HCEC 1CT (cell line): Measurements from ENCODE around the gene CCDC152.
"Not testable (repeated sequence)": the region's sequence is repeated elsewhere in the genome, so short reads cannot be mapped to it uniquely, and the experiment has no call there.

Source experiments
- DNase-seq: peaks from one replicate; pipeline ENCODE4 v3.0.0-alpha.2; 2017

CCDC152 gene

DNA sequence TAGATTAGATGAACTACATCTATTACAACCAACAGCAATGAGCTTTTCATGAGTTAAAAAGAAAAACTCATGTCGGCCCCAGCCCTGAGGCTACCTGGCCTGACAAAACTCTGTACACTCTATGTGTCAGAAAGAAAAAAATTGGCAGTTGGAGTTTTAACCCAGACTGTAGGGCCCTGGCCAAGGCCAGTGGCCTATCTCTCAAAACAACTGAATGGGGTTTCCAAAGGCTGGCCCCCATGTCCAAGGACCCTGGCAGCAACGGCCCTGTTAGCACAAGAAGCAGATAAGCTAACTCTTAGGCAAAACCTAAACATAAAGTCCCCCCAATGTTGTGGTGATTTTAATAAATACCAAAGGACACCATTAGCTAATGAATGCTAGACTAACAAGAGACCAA, 59.9 kb downstream of the CCDC152 start:
- not testable (repeated sequence) for DNase-seq

DNA sequence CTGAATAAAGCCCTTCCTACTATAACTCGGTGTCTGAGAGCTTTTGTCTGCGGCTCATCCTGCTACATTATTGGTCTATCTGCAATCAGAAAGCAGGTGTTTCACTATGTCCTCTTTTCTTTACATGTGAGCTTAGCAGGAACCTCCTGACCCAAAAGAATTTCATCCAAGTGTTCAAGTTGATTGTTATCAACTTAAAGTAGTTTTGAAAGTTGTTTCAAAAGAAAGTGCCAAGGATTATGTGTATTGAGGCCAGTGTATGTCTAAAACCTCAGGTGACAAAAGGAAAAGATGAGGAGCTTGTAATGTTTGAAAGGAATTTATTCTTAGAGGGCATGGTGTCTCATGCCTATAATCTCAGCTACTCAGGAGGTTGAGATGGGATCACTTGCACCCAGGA, 63.1 kb downstream of the CCDC152 start:
- no peak for DNase-seq

DNA sequence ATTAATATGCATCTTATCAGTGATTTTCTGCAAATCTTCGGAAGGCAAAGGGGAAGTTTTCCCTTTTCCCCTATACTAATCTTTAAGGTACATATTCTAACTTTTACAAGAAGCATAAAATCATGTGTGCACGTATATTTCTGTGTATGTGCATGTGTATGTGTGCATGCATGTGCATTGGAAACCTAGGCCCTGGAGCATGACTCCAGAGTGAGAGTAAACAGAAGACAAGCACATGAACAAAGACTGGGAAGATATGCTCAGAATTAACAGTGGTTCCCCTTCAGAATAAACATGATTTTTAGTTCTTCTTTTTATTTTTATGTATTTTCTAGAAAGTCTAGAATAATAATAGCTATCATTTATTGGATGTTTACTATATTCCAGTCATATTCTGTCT, 65.9 kb downstream of the CCDC152 start:
- no peak for DNase-seq

DNA sequence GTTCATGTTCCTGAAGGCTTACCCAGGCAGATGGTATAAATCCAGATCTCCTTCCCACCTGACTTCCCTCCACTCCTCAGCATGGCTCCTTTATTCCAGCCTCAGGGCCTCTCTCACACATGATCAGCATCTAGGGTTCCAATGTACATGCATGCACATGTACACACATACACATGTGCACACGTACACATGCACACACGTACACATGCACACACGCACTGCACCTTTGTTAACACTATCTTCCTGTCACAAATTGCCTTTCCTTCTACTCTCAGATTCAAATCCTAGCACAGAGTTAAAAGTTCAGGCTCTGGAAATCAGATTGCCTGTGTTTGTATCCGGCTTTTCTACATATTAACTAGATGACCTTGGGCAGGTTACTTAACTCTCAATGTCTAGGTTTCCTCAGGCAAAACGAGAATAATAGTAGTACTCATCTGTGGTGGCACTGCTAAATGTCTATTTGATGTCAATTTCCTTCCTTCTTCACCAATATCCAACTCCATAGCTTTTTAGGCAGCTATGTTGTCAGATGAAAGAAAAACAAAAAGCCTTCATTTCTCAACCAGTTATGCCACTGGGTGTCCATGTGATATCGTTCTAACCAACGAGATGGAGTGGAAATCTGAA, 67.8 kb downstream of the CCDC152 start:
- DNase-seq: no peak

GRCh38 chr5:42825422-42826148, 69.0 kb downstream of the CCDC152 start:
- no peak for DNase-seq

DNA sequence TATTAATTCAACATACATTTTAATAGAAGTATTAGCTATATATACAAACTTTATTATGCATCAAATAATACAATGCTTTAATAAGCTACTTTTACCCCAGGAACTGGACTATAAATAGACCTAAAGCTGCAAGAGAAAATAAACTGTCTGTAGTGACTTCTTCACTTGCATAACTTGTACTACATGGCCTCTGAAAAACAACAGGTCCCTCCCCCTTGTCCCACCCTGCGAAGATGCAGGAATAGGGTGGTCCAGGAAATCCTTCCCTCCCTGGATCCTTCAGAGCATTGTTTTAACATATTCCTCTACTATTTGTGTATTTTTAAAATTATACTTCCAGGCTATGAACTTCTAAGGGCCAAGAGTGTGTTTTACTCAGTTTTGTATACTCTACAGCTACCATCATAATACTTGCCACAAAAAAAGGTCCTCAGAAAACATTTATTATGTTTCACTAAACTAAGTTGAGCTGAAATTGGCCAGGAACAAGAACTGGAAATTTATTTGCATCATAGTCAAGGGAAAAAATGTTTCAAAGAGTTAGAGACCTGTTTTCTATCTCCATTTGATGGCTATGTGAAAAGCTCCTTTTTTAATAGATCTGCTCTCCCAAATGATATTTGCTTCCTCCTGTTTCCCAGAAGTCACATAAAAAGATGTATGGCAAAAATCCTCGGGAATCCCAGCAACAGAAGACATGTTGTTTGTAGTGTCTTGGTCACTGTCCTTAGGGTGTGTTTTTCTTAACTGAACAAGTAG, 70.3 kb downstream of the CCDC152 start:
- no peak for DNase-seq

- no peak for DNase-seq
Measured at GRCh38 chr5:42828671-42829070, 72.1 kb downstream of the CCDC152 start.

DNA sequence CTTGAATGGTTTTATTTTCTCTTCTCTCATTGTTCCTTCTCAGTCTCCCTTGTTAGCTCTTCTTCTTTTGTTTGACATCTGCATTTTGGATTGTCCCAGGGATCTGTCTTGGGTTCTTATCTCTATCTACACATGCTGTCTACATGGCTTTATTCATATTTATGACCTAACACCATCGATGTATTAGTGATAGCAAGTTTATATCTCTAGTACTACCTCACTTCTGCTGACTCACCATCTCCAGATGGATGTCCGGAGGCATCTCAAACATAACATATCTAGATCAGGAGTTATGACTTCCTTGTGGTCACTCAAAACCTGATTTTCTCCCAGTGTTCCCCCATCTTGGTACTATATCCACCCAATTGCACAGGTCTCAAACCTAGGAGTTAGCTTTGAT, 74.3 kb downstream of the CCDC152 start:
- DNase-seq: no peak

DNA sequence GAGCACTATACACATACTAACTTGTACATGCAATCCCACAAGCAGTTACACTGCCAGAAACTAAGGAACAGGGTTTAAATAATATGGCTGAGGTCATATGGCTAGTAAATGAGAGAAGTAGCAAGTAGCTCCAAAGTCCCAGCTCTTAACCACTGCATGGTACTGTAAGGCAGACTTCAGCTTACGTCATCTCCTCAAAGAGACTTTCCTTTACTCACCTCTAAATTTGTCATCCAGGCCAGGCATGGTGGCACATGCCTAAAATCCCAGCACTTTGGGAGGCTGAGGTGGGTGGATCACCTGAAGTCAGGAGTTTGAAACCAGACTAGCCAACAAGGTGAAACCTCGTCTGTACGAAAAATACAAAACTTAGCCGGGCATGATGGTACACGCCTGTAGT, 75.4 kb downstream of the CCDC152 start:
- no peak for DNase-seq

DNA sequence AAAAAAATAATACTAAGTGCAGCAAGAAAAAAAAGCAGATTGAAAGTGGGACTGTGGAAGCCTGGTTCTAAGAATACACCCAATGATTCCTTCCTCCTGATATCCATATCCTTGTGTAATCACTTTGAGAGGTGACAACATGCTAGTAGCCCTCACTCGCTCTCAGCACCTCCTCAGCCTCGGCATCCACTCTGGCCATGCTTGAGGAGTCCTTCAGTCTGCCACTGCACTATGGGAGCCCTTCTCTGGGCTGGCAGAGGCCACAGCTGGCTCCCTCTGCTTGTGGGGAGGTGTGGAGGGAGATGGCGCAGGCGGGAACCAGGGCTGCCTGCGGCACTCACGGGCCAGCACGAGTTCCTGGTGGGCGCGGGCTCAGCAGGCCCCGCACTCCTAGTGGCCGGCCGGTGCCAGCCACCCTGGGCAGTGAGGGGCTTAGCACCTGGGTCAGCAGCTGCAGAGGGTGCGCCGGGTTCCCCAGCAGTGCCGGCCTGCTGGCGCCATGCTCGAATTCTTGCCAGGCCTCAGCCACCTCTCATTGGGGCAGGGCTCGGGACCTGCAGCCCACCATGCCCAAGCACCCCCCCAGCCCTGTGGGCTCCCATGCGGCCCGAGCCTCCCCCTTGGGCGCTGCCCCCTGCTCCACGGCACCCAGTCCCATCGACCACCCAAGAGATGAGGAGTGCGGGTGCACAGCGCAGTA, 79.6 kb downstream of the CCDC152 start:
- no peak for DNase-seq

DNA sequence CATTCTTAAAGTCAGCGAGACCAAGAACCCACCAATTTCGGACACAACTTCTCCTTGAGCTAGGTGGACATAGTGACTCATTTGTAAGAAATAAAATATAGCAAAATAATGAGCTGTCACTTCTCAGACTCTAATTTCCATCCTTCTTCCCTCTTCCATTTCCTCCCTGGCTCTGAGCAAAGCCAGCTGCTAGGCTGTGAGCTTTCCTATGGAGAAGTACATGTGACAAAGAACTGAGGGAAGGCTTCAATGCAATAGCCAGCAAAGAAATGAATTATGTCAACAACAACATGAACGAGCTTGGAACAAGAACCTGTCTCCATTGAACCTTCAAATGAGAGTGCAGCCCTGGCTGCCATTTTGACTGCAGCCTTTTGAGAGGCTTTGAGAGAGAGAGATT, 81.0 kb downstream of the CCDC152 start:
- no peak for DNase-seq

DNA sequence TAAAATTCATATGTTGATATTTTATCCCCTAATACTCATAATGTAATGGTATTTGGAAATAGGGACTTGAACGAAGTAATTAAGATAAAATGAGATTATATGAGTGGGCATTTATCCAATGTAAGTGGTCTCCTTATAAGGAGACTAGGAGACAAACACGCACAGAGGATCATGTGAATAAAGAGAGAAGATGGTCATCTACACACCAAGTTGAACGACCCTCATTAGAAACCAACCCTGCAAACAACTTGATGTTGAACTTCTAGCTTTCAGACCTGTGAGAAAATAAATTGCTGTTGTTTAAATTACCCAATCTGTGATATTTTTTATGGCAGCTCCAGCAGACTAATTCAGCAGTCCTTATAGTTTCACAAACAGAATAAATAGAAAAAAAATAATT, 82.6 kb downstream of the CCDC152 start:
- no peak for DNase-seq

DNA sequence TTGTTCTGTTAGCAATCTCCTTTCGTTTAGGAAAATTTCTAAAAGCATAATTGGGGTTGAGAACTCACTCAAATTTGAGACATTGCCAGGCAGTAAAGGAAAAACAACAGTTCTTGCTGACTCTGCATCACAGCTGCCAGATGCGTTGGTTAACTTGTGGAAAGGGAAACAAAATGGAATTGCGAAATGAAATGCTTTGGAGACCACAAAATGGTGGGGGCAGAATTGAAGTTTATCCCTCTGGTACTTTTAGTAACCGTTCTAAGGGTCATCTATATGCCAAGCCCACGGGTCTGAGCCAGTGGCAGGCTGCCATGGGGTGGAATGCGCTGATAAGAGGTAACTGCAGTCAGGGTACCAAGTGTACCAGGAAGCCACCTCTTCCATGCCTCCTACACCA, 83.7 kb downstream of the CCDC152 start:
- peak; percentile 58 for DNase-seq

DNA sequence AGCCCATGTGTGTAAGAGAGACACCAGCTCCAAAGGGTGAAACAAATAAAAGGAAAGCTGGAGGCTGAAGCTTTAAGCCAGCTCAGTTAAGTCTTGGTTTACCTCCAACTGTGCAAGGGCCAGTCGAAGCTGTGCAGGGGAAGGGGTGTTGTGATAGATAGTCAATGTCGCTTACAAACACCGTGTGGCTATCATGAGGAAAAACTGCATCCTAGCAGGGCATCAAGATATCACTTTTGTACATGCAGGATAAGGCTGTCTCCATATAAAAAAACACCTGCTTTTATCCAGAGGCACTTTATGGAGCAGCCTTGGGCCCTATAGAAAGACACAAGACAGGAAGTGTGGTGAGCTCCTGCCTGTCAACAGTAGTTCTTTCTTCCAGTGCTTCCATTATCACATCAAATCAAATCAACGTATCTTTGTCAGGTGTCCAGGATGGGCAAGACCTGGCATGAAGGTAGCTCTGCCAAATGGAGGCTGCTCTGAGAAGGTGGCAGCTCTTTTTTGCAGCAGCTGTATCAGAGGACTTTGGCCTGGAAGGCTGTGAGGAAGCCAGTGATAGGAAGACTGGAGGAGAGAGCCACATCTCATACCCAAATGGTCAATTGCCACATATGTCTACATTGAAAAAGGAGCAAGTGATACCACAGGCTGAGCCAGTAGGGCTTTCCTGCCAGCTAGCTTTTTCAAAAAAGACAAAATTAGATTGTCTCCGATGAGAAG, 84.4 kb downstream of the CCDC152 start:
- DNase-seq: no peak

- no peak for DNase-seq
Measured at GRCh38 chr5:42842921-42843641, 86.5 kb downstream of the CCDC152 start.

GRCh38 chr5:42843675-42844292, 87.2 kb downstream of the CCDC152 start:
- DNase-seq: no peak

DNA sequence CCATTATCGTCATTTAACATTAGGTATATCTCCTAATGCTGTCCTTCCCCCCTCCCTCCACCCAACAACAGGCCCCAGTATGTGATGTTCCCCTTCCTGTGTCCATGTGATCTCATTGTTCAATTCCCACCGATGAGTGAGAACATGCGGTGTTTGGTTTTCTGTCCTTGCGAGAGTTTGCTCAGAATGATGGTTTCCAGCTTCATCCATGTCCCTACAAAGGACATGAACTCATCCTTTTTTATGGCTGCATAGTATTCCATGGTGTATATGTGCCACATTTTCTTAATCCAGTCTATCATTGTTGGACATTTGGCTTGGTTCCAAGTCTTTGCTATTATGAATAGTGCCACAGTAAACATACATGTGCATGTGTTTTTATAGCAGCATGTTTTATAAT, 87.8 kb downstream of the CCDC152 start:
- not testable (repeated sequence) for DNase-seq

DNA sequence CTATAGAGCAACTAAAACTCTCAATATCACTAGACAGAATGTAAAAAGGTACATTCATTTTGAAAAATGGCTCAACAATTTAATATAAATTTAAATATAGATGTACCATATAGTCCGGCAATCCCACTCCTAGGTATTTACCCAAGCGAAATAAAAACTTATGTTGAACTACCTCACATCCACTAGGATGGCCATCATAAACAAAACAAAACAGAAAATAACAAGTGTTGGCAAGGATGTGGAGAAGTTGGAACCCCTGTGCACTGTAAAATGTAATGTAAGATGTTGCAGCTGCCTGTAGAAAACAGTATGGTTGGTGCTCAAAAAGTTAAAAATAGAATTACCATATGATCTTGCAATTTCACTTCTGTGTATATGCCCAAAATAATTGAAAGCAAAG, 91.9 kb downstream of the CCDC152 start:
- no peak for DNase-seq

DNA sequence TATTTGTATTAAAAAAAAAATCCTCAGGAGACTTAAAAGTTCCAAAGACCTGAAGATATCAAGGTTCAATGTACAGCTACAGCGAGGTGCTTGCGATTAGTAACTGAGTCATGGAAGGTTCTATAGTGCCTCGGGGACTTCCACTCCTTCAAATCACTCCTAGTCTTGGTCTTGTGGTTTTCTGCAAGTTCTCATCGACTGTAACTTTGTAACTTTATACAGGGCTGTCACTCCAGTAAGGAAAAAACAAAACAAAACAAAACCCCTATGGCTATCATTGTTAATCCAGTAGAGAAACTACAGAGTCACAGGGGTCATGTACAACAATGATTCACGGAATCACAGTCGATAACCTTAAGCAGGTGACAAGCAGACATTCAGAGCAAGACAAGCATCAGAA, 94.9 kb downstream of the CCDC152 start:
- no peak for DNase-seq
